H1 (cell line): ENCODE results near the gene SUSD1. TPM values are rescaled to one million over a fixed set of nuclear protein-coding genes. Genes with fewer than 3 reads are reported as not detected.

Experiments used
- CTCF ChIA-PET: fragments of 300-600 bp; sonication (Branson Sonifier 250); formaldehyde crosslinking; loops from one replicate; lab custom pipeline; 2021; ENCODE audit not compliant: partially characterized antibody; lab: Charles Lee
- POLR2A ChIA-PET: fragments of 300-600 bp; sonication (Branson Sonifier 250); formaldehyde crosslinking; loops from one replicate; lab custom pipeline; 2021; ENCODE audit warnings: inconsistent platforms; ENCODE audit not compliant: partially characterized antibody; lab: Charles Lee
- DNase-seq, 2 experiments: peaks; one replicate each; pipeline versions ENCODE4 v3.0.0 to v3.0.0-alpha.2; 2010 to 2022; ENCODE audit warnings: low spot score in 2 of 2, low read depth in 1 of 2, mixed read lengths in 1 of 2
- FAIRE-seq: peaks from 2 replicates; lab custom pipeline; 2011; peaks lifted over from hg19 to GRCh38; lab: Jason Lieb, UNC
- H2AFZ ChIP-seq: 2 replicates; pipeline ENCODE4 v1.8.1; 2012; ENCODE audit warnings: low read length, inconsistent platforms
- H2AK5ac ChIP-seq: 2 replicates; pipeline ENCODE4 v1.6.1; 2013; ENCODE audit warnings: low read depth, low read length
- H2BK120ac ChIP-seq: replicated peaks from 2 replicates; pipeline ENCODE3; 2013; ENCODE audit warnings: low read depth, low read length, inconsistent platforms
- H2BK12ac ChIP-seq: 2 replicates; pipeline ENCODE4 v1.6.1; 2013; ENCODE audit warnings: low read depth, low read length
- H2BK15ac ChIP-seq: 2 replicates; pipeline ENCODE4 v1.6.1; 2013; ENCODE audit warnings: low read length
- H2BK20ac ChIP-seq: 2 replicates; pipeline ENCODE4 v1.6.1; 2013; ENCODE audit warnings: low read length
- H2BK5ac ChIP-seq: 2 replicates; pipeline ENCODE4 v1.6.1; 2013; ENCODE audit warnings: low read depth, low read length
- H3K14ac ChIP-seq: 2 replicates; pipeline ENCODE4 v1.6.1; 2013; ENCODE audit warnings: inconsistent platforms; ENCODE audit not compliant: insufficient read length
- H3K18ac ChIP-seq: 2 replicates; pipeline ENCODE4 v1.6.1; 2013; ENCODE audit warnings: low read length; ENCODE audit errors: extremely low read depth
- H3K23ac ChIP-seq: 2 replicates; pipeline ENCODE4 v1.6.1; 2013; ENCODE audit warnings: inconsistent platforms; ENCODE audit not compliant: insufficient read length
- H3K23me2 ChIP-seq: 2 replicates; pipeline ENCODE4 v1.6.1; 2013; ENCODE audit warnings: low read depth, low read length
- H3K27ac ChIP-seq: 2 replicates; pipeline ENCODE4 v1.6.1; 2011; ENCODE audit warnings: low read depth, low read length, inconsistent platforms
- H3K27me3 ChIP-seq, 4 experiments: replicated peaks in 1 of 4; 1 replicate in 1 of 4; 2 replicates in 3 of 4; pipeline versions ENCODE4 v1.6.1 to v1.8.1; 2011 to 2013; ENCODE audit warnings: low read length in 3 of 4, mild to moderate bottlenecking in 3 of 4, inconsistent platforms in 2 of 4, mixed read lengths in 2 of 4, moderate library complexity in 1 of 4; ENCODE audit not compliant: control insufficient read depth in 3 of 4, insufficient read depth in 3 of 4; ENCODE audit errors: extremely low read depth in 1 of 4
- H3K36me3 ChIP-seq, 4 experiments: 2 replicates each; pipeline versions ENCODE4 v1.6.1 to v1.8.1; 2011 to 2013; ENCODE audit warnings: mild to moderate bottlenecking in 4 of 4, low read length in 3 of 4, moderate library complexity in 2 of 4, control low read depth in 1 of 4, inconsistent platforms in 1 of 4; ENCODE audit not compliant: insufficient read depth in 4 of 4, control insufficient read depth in 2 of 4
- H3K4ac ChIP-seq: replicated peaks from 2 replicates; pipeline ENCODE3; 2013; ENCODE audit warnings: low read length, low read depth, mixed read lengths, inconsistent platforms; ENCODE audit not compliant: insufficient read length
- H3K4me1 ChIP-seq, 4 experiments: replicated peaks in 1 of 4; 1 replicate in 1 of 4; 2 replicates in 3 of 4; pipeline versions ENCODE4 v1.6.1 to v1.8.1; 2011 to 2013; ENCODE audit warnings: low read length in 3 of 4, inconsistent platforms in 2 of 4, mixed read lengths in 1 of 4; ENCODE audit not compliant: insufficient read depth in 4 of 4, control insufficient read depth in 3 of 4
- H3K4me2 ChIP-seq, 2 experiments: 2 replicates each; pipeline versions ENCODE4 v1.6.1 to v1.8.1; 2011 to 2013; ENCODE audit warnings: low read depth in 2 of 2, low read length in 2 of 2, control low read depth in 1 of 2, inconsistent platforms in 1 of 2, mild to moderate bottlenecking in 1 of 2; ENCODE audit not compliant: insufficient read depth in 1 of 2
- H3K4me3 ChIP-seq, 4 experiments: fragments of 200-600, 300-600 bp in 1 of 4; sonication (generic), shearing (Covaris generic), sonication (Bioruptor Twin) in 1 of 4; 2 replicates each; pipeline versions ENCODE4 v1.5.1 to v1.8.1; 2011 to 2016; ENCODE audit warnings: low read length in 4 of 4, low read depth in 3 of 4, control low read depth in 2 of 4, inconsistent platforms in 2 of 4, mild to moderate bottlenecking in 2 of 4, mixed read lengths in 1 of 4, moderate library complexity in 1 of 4; ENCODE audit not compliant: insufficient read depth in 2 of 4; ENCODE audit errors: extremely low read depth in 1 of 4
- H3K56ac ChIP-seq: replicated peaks from 2 replicates; pipeline ENCODE3; 2013; ENCODE audit warnings: low read depth, mild to moderate bottlenecking, mixed read lengths, low read length, inconsistent platforms; ENCODE audit not compliant: insufficient read length
- H3K79me1 ChIP-seq: 2 replicates; pipeline ENCODE4 v1.6.1; 2013; ENCODE audit warnings: low read depth, low read length, control low read depth
- H3K79me2 ChIP-seq, 2 experiments: 2 replicates each; pipeline versions ENCODE4 v1.6.1 to v1.8.1; 2012 to 2013; ENCODE audit warnings: low read length in 2 of 2, mild to moderate bottlenecking in 2 of 2, inconsistent platforms in 1 of 2; ENCODE audit not compliant: insufficient read depth in 2 of 2, control insufficient read depth in 1 of 2
- H3K9ac ChIP-seq, 4 experiments: replicated peaks in 1 of 4; 1 replicate in 1 of 4; 2 replicates in 3 of 4; pipeline versions ENCODE4 v1.6.1 to v1.8.1; 2011 to 2013; ENCODE audit warnings: low read depth in 3 of 4, low read length in 3 of 4, control low read depth in 2 of 4, mild to moderate bottlenecking in 2 of 4, moderate library complexity in 2 of 4, inconsistent platforms in 1 of 4; ENCODE audit errors: extremely low read depth in 1 of 4
- H3K9me3 ChIP-seq, 2 experiments: 2 replicates each; pipeline versions ENCODE4 v1.6.1 to v1.8.1; 2012 to 2013; ENCODE audit warnings: mild to moderate bottlenecking in 2 of 2, moderate library complexity in 2 of 2, control low read depth in 1 of 2, inconsistent platforms in 1 of 2, low read depth in 1 of 2, low read length in 1 of 2, mixed read lengths in 1 of 2; ENCODE audit not compliant: insufficient read depth in 2 of 2
- H4K20me1 ChIP-seq, 2 experiments: replicated peaks in 1 of 2; 2 replicates each; pipeline versions ENCODE3 to v1.8.1; 2011 to 2013; ENCODE audit warnings: inconsistent platforms in 2 of 2, low read length in 2 of 2, mild to moderate bottlenecking in 1 of 2; ENCODE audit not compliant: insufficient read depth in 2 of 2, control insufficient read depth in 1 of 2
- H4K5ac ChIP-seq: 2 replicates; pipeline ENCODE4 v1.6.1; 2013; ENCODE audit warnings: low read length, low read depth, mixed read lengths, inconsistent platforms; ENCODE audit not compliant: insufficient read length
- H4K8ac ChIP-seq: 2 replicates; pipeline ENCODE4 v1.8.0; 2013; ENCODE audit warnings: mild to moderate bottlenecking, moderate library complexity, low read length, inconsistent platforms; ENCODE audit not compliant: insufficient read depth; ENCODE audit errors: extremely low read depth
- H4K91ac ChIP-seq: replicated peaks from 2 replicates; pipeline ENCODE3; 2013; ENCODE audit warnings: low read length, mixed read lengths, inconsistent platforms; ENCODE audit not compliant: insufficient read length
- CREB1 ChIP-seq: IDR thresholded peaks from 2 replicates; pipeline ENCODE4 v1.6.1; 2012; ENCODE audit warnings: inconsistent platforms
- MAFK ChIP-seq: IDR thresholded peaks from 2 replicates; pipeline ENCODE4 v1.6.1; 2012; ENCODE audit warnings: low read depth, mild to moderate bottlenecking, improper control_type of control experiment, low read length
- MAX ChIP-seq: IDR thresholded peaks from 2 replicates; pipeline ENCODE4 v1.6.1; 2012; ENCODE audit warnings: inconsistent platforms
- SIX5 ChIP-seq: IDR thresholded peaks from 2 replicates; pipeline ENCODE4 v1.6.1; 2011; ENCODE audit warnings: mild to moderate bottlenecking, low read depth, low read length
- SP4 ChIP-seq: IDR thresholded peaks from 2 replicates; pipeline ENCODE4 v1.6.1; 2012; ENCODE audit warnings: low read length, inconsistent platforms
- WGBS, 2 experiments: shearing (Covaris generic) in 1 of 2; methylation state at CpG; one replicate each; pipeline versions ENCODE4 v1.1.6 to v1.1.7; 2013 to 2015; ENCODE audit warnings: low lambda C conversion rate in 2 of 2, mixed read lengths in 2 of 2, inconsistent platforms in 1 of 2, low coverage in 1 of 2, missing lambda C conversion rate in 1 of 2; ENCODE audit not compliant: insufficient replicate concordance in 2 of 2, insufficient coverage in 1 of 2, insufficient read length in 1 of 2; ENCODE audit errors: extremely low coverage in 1 of 2, missing lambda C conversion rate in 1 of 2; 5-methylcytosine and 5-hydroxymethylcytosine counted together
- polyA plus RNA-seq, 7 experiments: library from polyadenylated mRNA; depleted of rRNA in 3 of 7; stranded (reverse) in 5 of 7; unstranded in 2 of 7; fragments of >200 nt in 5 of 7; fragments of 200-250 nt in 2 of 7; gene quantifications; 1 replicate in 5 of 7; 2 replicates in 1 of 7; 4 replicates in 1 of 7; pipeline versions ENCODE4 v1.2.1 to v1.2.3, GENCODE V29; 2011 to 2013; ENCODE audit warnings: missing spikeins in 2 of 7, mixed read lengths in 2 of 7
- total RNA-seq: library from RNA; stranded (reverse); fragmentation: NEBNext Ultra II Directional; extraction: Animal tissue kit (Norgen Biotek cat#: 25700); gene quantifications from 2 replicates; pipeline ENCODE4 v1.2.1, GENCODE V29; 2021

SUSD1 gene
- total and polyA plus RNA-seq, 2 of the 8 experiments (the other 6 are each of a cell fraction or from before 2014, with no cell fraction given), result 2.8 to 7.2 TPM

DNA sequence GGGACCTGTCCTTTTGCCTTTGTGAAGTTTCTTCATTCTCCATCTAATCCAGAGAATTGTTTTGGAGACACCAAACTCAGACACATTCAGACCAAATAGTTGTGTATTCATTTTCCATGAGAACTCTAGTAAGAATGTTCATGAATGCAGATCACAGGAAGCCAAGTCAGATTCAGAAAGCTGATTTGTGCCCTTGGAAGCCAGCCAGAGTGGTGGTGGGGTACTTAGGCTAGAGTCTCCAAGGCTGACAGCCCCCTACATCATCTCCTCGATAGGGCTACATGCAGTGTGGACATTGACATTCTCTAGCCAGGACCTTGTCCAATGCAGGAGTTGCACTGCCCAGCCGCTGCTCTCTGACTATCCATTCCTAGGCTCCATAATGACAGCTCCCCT, 140.9 kb downstream of the SUSD1 start:
- Histone ChIP-seq H3K4ac (no peak overlapping the region), H3K79me1 (no peaks in the 10 kb centered on the region), H3K27ac (no peak overlapping the region), H2BK15ac (no peak overlapping the region), H3K27me3 (no peaks in the 10 kb centered on the region), H3K79me2 (no peaks in the 10 kb centered on the region), H2BK120ac (no peak overlapping the region), H2BK20ac (no peak overlapping the region), H2AFZ (no peak overlapping the region), H4K20me1 (no peaks in the 10 kb centered on the region), H2BK12ac (no peak overlapping the region), H4K8ac (no peak overlapping the region), H3K9me3 (no peaks in the 10 kb centered on the region), H3K23me2 (no peaks in the 10 kb centered on the region; the same call in 1 of the 2 replicates), H3K4me3 (no peak overlapping the region), H4K5ac (no peak overlapping the region), H3K14ac (no peak overlapping the region), H2BK5ac (no peak overlapping the region), H4K91ac (no peak overlapping the region), H3K56ac (no peak overlapping the region), H2AK5ac (no peak overlapping the region), H3K4me2 (no peak overlapping the region), H3K4me1 (peaks cover 0 to 9% (median 1%) of the 10 kb centered on the region in 4 experiments; a peak in 3 of 7 replicates), H3K18ac (no peak overlapping the region), H3K9ac (no peak overlapping the region), H3K23ac (no peak overlapping the region), H3K36me3 (no peaks in the 10 kb centered on the region)
- FAIRE-seq (no peak), DNase-seq (no peak)
- WGBS, 2 experiments, result 83% methylated on average over 2 of the region's 2 CpGs; no CpG with 5 or more reads in 1 of the 2 experiments
- CTCF ChIA-PET, result interaction anchor here (0.6 to 1.7 kb wide), 4 partner anchors 11 to 155 kb away, joined by 3 to 4 read pairs (median 3); no protein-coding TSS in a partner anchor
- POLR2A ChIA-PET, result interaction anchor here (0.8 kb wide), 1 partner anchor 9 kb away, joined by 3 read pairs; no protein-coding TSS in a partner anchor
- TF ChIP-seq SP4 (no peak), MAX (no peak), SIX5 (no peak), MAFK (no peak), CREB1 (no peak)
